Right lobe of liver (tissue), 4 donors: ENCODE results near the gene CD164.

Experiments used
- POLR2A ChIP-seq: fragments of 450-650 bp; IDR thresholded peaks from one replicate; pipeline ENCODE4 v1.6.1; 2017; ENCODE audit warnings: antibody characterized with exemption, mild to moderate bottlenecking
- TF ChIP-seq, protein P1 (sequence below), 4 donors: fragments of 200-600 bp in 3 of 4; fragments of 450-650 bp in 1 of 4; IDR thresholded peaks; one replicate each; pipeline versions ENCODE4 v1.5.1 to v1.8.0; 2016 to 2022; ENCODE audit warnings: antibody characterized with exemption in 4 of 4, mild to moderate bottlenecking in 2 of 4
- donor health status: DM: no; HTN: no; CAD: no.
- donor health status: DM: no; HTN: no; CAD: no.
- donor health status: DM: no; HTN: yes; CAD: no.

DNA sequence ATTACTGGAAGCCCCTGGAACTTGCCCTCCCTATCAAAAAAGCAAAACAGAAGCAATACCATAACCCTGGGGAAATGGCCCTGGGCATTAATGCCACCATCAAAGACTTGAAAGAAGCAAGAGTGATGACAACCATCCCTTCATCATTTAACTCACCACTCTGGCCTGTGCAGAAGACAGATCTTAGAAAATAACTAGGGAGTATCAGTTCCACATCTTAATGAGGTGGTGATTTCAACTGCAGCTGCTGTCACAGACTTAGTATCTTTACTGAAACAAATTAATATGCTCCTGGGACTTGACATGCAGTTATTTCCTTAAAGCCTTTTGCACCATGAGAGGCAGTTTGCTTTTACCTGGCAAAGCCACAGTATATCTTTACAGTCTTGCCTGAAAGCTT is 24.1 kb downstream of the CD164 start:
- TF ChIP-seq, protein P1, sequence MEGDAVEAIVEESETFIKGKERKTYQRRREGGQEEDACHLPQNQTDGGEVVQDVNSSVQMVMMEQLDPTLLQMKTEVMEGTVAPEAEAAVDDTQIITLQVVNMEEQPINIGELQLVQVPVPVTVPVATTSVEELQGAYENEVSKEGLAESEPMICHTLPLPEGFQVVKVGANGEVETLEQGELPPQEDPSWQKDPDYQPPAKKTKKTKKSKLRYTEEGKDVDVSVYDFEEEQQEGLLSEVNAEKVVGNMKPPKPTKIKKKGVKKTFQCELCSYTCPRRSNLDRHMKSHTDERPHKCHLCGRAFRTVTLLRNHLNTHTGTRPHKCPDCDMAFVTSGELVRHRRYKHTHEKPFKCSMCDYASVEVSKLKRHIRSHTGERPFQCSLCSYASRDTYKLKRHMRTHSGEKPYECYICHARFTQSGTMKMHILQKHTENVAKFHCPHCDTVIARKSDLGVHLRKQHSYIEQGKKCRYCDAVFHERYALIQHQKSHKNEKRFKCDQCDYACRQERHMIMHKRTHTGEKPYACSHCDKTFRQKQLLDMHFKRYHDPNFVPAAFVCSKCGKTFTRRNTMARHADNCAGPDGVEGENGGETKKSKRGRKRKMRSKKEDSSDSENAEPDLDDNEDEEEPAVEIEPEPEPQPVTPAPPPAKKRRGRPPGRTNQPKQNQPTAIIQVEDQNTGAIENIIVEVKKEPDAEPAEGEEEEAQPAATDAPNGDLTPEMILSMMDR (IDR thresholded peaks at IDR 0.05), result no peak
- TF ChIP-seq POLR2A, result no peak
